ENCODE measurements around the gene ARID5B.

ARID5B gene

DNA sequence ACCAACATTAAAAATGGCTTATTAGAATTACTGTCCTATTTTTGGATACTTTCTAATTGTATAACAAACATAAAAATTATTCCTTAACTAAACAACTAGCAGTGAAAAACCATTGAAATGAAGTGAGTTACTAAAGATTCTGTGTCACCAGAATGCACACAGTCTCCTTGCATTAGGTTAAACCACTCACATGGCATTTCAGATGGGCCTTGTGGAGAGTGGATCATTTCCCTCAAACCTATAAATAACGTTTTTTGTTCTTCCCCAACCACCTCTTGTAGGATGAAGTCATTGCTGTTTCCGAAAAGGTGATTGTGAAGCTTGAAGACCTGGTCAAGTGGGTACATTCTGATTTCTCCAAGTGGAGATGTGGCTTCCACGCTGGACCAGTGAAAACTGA, 38.4 kb downstream of the ARID5B start:
- no peaks in the 10 kb centered on the region for H3K36me3 ChIP-seq
- no peaks in the 10 kb centered on the region for H3K9me3 ChIP-seq (ENCODE audit: severe bottlenecking)
- H3K4me3 ChIP-seq (ENCODE audit: low read depth, low read length): no peak overlapping the region
- TF ChIP-seq, protein P1, sequence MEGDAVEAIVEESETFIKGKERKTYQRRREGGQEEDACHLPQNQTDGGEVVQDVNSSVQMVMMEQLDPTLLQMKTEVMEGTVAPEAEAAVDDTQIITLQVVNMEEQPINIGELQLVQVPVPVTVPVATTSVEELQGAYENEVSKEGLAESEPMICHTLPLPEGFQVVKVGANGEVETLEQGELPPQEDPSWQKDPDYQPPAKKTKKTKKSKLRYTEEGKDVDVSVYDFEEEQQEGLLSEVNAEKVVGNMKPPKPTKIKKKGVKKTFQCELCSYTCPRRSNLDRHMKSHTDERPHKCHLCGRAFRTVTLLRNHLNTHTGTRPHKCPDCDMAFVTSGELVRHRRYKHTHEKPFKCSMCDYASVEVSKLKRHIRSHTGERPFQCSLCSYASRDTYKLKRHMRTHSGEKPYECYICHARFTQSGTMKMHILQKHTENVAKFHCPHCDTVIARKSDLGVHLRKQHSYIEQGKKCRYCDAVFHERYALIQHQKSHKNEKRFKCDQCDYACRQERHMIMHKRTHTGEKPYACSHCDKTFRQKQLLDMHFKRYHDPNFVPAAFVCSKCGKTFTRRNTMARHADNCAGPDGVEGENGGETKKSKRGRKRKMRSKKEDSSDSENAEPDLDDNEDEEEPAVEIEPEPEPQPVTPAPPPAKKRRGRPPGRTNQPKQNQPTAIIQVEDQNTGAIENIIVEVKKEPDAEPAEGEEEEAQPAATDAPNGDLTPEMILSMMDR (IDR thresholded peaks at IDR 0.05; ENCODE audit: low read depth, low read length): no peak
- H3K27me3 ChIP-seq (ENCODE audit: insufficient read depth, low read depth, severe bottlenecking): no peaks in the 10 kb centered on the region
- H3K27ac ChIP-seq: no peak overlapping the region
- no peak for DNase-seq

DNA sequence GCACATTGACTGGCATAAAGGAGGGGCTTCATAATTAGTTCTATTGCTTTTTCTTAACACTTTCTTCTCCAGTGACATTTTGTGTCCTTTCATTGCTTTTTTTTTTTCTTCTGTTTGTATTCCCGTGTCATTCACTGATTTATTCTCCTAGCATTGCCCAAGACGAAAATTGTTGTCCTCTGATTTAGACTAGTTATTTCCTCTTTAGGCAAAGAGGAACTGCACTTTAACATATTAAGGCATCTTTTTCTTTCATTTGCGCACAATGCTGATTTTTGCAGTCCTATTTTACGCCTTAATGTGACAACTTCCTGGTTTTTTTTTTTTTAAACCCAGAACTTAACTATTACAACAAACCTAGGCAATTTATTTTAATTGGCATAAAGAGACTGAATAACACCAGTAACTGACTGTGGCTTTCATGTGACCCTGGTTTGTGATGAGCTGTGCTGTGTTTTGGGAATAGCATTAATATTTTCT, 39.7 kb downstream of the ARID5B start:
- Histone ChIP-seq H3K9me3 (ENCODE audit: severe bottlenecking) (no peaks in the 10 kb centered on the region), H3K27ac (no peak overlapping the region), H3K36me3 (no peaks in the 10 kb centered on the region), H3K27me3 (ENCODE audit: insufficient read depth, low read depth, severe bottlenecking) (no peaks in the 10 kb centered on the region), H3K4me3 (ENCODE audit: low read depth, low read length) (no peak overlapping the region)
- DNase-seq: no peak
- TF ChIP-seq, protein P1 (IDR thresholded peaks at IDR 0.05; ENCODE audit: low read depth, low read length): no peak

DNA sequence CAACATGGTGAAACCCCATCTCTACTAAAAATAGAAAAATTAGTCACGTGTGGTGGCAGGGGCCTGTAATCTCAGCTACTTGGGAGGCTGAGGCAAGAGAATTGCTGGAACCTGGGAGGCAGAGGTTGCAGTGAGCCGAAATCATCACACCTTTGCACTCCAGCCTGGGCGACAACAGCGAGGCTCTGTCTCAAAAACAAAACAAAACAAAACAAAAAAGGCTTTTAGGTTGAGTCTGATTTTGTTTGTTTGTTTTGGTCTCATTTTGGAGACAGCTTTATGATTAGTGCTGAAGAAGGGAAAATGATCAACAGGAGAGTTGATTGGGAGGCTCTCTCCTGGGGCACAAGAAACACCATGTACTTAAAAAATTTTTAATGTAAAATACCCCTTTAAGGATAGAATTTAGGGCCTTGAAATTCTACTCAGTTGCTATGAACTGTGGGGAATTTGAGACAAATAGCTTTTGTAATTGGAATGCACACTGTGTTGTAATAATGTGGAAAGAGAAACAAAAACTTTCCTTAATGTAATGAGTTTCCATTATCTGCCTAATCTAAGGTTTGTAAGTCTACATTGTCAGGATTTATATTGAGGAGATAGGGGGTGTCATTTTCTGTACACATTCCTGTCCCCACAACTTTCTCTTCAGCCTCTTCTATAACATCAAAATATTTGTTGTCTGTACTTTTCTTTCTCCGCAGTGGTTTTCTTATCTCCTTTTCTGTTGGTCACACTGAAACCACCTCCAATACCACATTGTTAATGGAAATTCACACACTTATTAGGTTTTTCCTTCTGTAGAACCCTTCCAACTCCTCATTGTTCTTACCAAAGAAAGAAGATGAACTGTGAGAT, 41.3 kb downstream of the ARID5B start:
- no peak for DNase-seq
- Histone ChIP-seq H3K36me3 (no peaks in the 10 kb centered on the region), H3K27me3 (ENCODE audit: insufficient read depth, low read depth, severe bottlenecking) (no peaks in the 10 kb centered on the region), H3K9me3 (ENCODE audit: severe bottlenecking) (no peaks in the 10 kb centered on the region), H3K4me3 (ENCODE audit: low read depth, low read length) (no peak overlapping the region), H3K27ac (no peak overlapping the region)
- TF ChIP-seq, protein P1 (IDR thresholded peaks at IDR 0.05; ENCODE audit: low read depth, low read length): no peak

DNA sequence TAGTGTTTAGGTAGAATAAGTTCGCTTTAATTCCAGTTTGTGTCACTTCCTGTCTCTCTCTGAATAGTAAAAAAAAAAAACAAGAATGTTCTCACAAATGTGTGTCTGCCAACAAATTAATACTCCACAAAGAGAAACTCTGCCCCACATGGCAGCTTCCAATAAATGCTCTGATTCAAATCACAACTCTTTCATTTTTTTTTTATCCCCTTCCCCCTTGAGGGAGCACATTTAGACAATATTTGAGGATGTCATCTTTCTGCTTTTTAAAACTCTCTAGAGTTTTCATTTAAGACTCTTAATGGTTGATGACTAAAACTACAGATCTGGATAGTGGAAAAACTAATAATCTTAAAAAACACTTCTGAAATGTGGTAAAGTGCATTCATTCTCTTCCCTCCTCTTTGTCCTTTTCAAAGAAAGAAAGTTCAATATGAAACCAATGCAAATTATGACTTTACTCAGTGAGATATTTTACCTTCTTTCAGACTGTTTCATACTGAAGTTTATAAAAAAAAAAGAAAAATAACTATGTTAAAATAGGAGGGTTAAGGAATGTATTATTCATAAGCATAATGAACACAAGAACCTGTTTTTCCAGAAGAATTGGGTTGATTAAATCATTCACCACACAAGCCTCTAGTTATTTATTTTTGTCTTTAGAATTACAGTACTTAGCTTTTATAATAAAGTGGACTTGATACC, 42.3 kb downstream of the ARID5B start:
- H3K36me3 ChIP-seq: no peaks in the 10 kb centered on the region
- no peak overlapping the region for H3K4me3 ChIP-seq (ENCODE audit: low read depth, low read length)
- H3K27ac ChIP-seq: no peak overlapping the region
- DNase-seq: no peak
- TF ChIP-seq, protein P1 (IDR thresholded peaks at IDR 0.05; ENCODE audit: low read depth, low read length): no peak
- H3K27me3 ChIP-seq (ENCODE audit: insufficient read depth, low read depth, severe bottlenecking): no peaks in the 10 kb centered on the region
- no peaks in the 10 kb centered on the region for H3K9me3 ChIP-seq (ENCODE audit: severe bottlenecking)

DNA sequence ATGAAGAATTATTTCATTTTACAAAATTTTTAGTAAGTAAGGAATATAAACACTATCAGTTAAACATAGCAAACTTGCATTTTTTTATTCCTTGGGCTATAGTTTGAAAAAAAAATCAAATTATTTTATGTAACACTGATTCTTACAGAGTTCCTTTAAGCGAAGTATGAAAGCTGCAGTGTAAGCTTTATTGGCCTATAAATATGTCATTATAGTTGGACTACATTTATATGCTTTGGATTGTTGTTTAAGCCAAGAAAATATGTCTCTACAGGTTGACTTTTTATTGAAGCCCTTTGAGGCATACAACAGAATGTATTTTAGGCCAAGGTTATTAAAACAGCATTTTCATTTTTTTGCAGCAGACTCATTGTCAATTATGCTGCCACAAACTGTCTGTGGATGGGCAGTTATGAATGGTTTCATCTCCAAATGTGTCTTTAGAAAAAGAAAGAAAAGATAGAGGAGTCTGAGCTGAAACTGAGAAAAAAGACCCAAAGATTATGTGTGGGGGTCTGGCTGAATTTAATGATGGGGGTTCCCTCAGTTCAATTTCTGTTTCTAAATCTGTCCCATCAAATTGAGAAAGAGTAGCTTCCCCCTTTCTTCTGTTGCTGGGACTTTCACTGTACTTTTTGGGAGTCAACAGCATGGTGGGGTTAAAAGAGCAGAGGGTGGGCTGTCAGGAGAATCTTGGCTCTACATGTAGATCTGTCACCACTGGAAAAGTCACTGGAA, 43.1 kb downstream of the ARID5B start:
- H3K27me3 ChIP-seq (ENCODE audit: insufficient read depth, low read depth, severe bottlenecking): no peaks in the 10 kb centered on the region
- no peaks in the 10 kb centered on the region for H3K9me3 ChIP-seq (ENCODE audit: severe bottlenecking)
- H3K36me3 ChIP-seq: no peaks in the 10 kb centered on the region
- no peak for DNase-seq
- H3K4me3 ChIP-seq (ENCODE audit: low read depth, low read length): no peak overlapping the region
- no peak overlapping the region for H3K27ac ChIP-seq
- TF ChIP-seq, protein P1 (IDR thresholded peaks at IDR 0.05; ENCODE audit: low read depth, low read length): no peak

All from WERI-Rb-1 (cell line).